Left lobe of liver (tissue), 2 donors: ENCODE measurements around the gene TBCD. TPM values are rescaled to one million over a fixed set of nuclear protein-coding genes. Genes with fewer than 3 reads are reported as not detected.

Source experiments
- ATAC-seq: fragments of 200-7000 bp; cut with Tn5 transposase; one replicate; pipeline ENCODE4 v1.9.1; 2020; ENCODE audit warnings: mild to moderate bottlenecking, moderate library complexity
- DNase-seq: peaks from one replicate; pipeline ENCODE4 v3.0.0-alpha.2; 2020; ENCODE audit warnings: low spot score
- total RNA-seq: library from RNA; stranded (reverse); gene quantifications from one replicate; pipeline ENCODE4 v1.2.1, GENCODE V29; 2021
- donor health status: DM: no; HTN: no; CAD: no; lungs with moderate emphysema.
- donor health status: DM: no; HTN: yes; CAD: no.

TBCD gene
- total RNA-seq, 1 donor from 2014 or later = 46.2 TPM

GRCh38 chr17:82848022-82848592, 96.2 kb downstream of the TBCD start:
- ATAC-seq (peak; percentile 47), DNase-seq (no peak)

- DNase-seq (no peak), ATAC-seq (no peak)
These were observed 97.4 kb downstream of the TBCD start for GRCh38 chr17:82849076-82849945.

GRCh38 chr17:82851381-82851780, 99.5 kb downstream of the TBCD start:
- no peak for ATAC-seq
- DNase-seq = no peak

- ATAC-seq = no peak
- DNase-seq = no peak
These were observed 102.4 kb downstream of the TBCD start for GRCh38 chr17:82854226-82854625.

- DNase-seq (no peak), ATAC-seq (no peak)
These were observed 104.5 kb downstream of the TBCD start for GRCh38 chr17:82856361-82856760.

GRCh38 chr17:82858376-82859126, 106.7 kb downstream of the TBCD start:
- no peak for ATAC-seq
- no peak for DNase-seq

- no peak for DNase-seq
- peak; percentile 39 for ATAC-seq
These were observed 107.9 kb downstream of the TBCD start for GRCh38 chr17:82859431-82860403.

- DNase-seq = no peak
These were observed 108.9 kb downstream of the TBCD start for GRCh38 chr17:82860606-82861392.

GRCh38 chr17:82861393-82861775, 109.5 kb downstream of the TBCD start:
- ATAC-seq (no peak), DNase-seq (no peak)

More at GRCh38 chr17:82860606-82861392, 108.9 kb downstream of the TBCD start:
- ATAC-seq = no peak

- DNase-seq (no peak), ATAC-seq (no peak)
These were observed 110.3 kb downstream of the TBCD start for GRCh38 chr17:82862191-82862590.

GRCh38 chr17:82862737-82863382, 111.0 kb downstream of the TBCD start:
- no peak for ATAC-seq
- no peak for DNase-seq

GRCh38 chr17:82863383-82863940, 111.6 kb downstream of the TBCD start:
- ATAC-seq (no peak), DNase-seq (no peak)

GRCh38 chr17:82863941-82864712, 112.3 kb downstream of the TBCD start:
- DNase-seq = no peak
- ATAC-seq = no peak

- DNase-seq (no peak), ATAC-seq (no peak)
These were observed 112.9 kb downstream of the TBCD start for GRCh38 chr17:82864713-82865248.

GRCh38 chr17:82865274-82865673, 113.4 kb downstream of the TBCD start:
- no peak for ATAC-seq

GRCh38 chr17:82865774-82866395, 114.0 kb downstream of the TBCD start:
- DNase-seq = no peak
- ATAC-seq = no peak

More at GRCh38 chr17:82865274-82865673, 113.4 kb downstream of the TBCD start:
- no peak for DNase-seq

GRCh38 chr17:82866590-82867191, 114.8 kb downstream of the TBCD start:
- ATAC-seq (no peak), DNase-seq (no peak)
